ENCODE data around the gene DRC1.

GRCh38 chr2:26438526-26438925 lies 36.8 kb downstream of the DRC1 start:
- TF ChIP-seq CTCF (IDR thresholded peaks at IDR 0.05) (no peak), POLR2A (IDR thresholded peaks at IDR 0.05) (no peak), POLR2AphosphoS5 (IDR thresholded peaks at IDR 0.05) (no peak), EP300 (IDR thresholded peaks at IDR 0.05) (no peak)
